Stimulated activated CD4-positive, alpha-beta T cell treated with anti-CD3 and anti-CD28 coated beads, Interleukin-15, amount 100 ng/mL, for 1 hour (primary cell): ENCODE results near the gene NOMO2.
A peak's percentile ranks its signal among the peaks of the same experiment; 100 is the strongest.
"Not testable (repeated sequence)": the region's sequence is repeated elsewhere in the genome, so short reads cannot be mapped to it uniquely, and the experiment has no call there.

Source experiments
- DNase-seq, 2 donors: peaks; one replicate each; pipeline ENCODE4 v3.0.0-alpha.2; 2020; ENCODE audit warnings: low read depth in 1 of 2, low spot score in 1 of 2

The NOMO2 gene

GRCh38 chr16:18521445-18522181, 40.3 kb downstream of the NOMO2 start:
- not testable (repeated sequence) for DNase-seq

DNA sequence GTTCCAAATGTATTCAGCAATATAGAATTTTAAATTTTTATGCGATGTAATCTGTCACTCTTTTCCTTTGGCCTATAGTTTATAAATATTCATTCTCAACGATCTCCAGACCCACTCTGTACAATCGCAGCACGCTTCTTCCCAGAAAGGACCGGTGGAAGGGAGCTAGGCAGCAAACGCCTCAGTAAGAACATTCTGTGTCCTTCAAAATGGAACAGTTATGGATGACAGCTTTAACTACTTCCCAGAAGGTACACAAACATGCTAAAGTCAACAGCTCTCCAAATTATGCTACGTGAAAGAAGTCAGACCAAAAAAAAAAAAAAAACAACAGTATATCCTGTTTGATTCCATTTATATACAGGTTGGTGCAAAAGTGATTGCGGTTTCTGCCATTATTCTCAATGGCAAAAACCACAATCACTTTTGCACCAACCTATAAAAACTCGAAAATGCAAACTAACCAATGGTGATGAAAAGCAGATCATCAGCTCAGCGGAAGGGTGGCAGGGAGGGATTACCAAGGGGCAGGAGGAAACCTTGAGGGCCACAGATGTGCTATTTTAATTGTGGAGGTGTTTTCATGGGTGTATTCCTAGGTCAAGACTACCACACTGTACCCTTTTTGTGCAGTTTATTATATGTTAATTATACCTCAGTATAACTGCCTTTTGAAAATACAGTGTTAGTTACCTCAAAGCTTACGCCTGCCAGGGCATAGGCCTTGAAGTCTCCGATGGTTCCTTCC, 43.2 kb downstream of the NOMO2 start:
- DNase-seq, result not testable (repeated sequence)

DNA sequence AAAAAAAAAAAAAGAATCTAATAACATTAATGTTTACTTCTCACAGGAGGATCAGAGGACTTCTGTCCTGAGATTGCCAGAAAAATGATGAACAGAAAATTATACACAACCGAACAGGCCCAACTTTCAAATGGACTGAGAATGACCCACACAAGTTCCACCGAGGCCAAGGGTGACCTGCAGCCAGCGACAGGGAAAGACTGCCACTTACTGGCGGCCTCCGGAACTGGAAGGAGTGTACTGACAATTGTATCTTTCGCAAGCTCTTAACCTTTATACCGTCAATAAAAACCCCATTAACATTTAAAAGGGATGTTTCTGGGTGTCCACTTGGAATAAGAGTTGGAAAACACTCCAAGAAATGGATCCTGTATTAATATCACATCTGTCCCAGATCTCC, 63.5 kb downstream of the NOMO2 start:
- DNase-seq, result not testable (repeated sequence)

DNA sequence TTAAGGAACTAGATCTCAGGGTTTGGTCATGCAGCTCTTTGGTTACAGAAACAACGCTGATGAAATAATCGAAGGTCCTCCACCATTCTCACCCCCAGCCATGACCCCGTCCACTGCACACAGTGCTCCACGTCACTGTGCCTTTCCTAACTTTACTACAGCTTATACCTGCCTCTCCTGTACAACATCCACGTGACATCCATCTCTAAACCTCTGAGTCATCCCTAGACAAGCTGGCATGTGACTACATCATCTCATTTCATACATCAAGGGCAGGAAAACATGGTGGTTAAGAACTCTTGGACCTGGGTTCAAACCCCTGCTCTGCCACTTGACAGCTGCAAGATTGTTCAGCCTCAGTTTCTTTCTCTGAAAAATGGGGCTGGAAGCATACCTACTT, 64.9 kb downstream of the NOMO2 start:
- DNase-seq, result not testable (repeated sequence)

GRCh38 chr16:18492118-18492897, 69.6 kb downstream of the NOMO2 start:
- DNase-seq, result not testable (repeated sequence)

DNA sequence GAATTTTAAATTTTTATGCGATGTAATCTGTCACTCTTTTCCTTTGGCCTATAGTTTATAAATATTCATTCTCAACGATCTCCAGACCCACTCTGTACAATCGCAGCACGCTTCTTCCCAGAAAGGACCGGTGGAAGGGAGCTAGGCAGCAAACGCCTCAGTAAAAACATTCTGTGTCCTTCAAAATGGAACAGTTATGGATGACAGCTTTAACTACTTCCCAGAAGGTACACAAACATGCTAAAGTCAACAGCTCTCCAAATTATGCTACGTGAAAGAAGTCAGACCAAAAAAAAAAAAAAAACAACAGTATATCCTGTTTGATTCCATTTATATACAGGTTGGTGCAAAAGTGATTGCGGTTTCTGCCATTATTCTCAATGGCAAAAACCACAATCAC, 125.9 kb downstream of the NOMO2 start:
- not testable (repeated sequence) for DNase-seq

- not testable (repeated sequence) for DNase-seq
These were observed 146.1 kb downstream of the NOMO2 start for GRCh38 chr16:18415827-18416226.

DNA sequence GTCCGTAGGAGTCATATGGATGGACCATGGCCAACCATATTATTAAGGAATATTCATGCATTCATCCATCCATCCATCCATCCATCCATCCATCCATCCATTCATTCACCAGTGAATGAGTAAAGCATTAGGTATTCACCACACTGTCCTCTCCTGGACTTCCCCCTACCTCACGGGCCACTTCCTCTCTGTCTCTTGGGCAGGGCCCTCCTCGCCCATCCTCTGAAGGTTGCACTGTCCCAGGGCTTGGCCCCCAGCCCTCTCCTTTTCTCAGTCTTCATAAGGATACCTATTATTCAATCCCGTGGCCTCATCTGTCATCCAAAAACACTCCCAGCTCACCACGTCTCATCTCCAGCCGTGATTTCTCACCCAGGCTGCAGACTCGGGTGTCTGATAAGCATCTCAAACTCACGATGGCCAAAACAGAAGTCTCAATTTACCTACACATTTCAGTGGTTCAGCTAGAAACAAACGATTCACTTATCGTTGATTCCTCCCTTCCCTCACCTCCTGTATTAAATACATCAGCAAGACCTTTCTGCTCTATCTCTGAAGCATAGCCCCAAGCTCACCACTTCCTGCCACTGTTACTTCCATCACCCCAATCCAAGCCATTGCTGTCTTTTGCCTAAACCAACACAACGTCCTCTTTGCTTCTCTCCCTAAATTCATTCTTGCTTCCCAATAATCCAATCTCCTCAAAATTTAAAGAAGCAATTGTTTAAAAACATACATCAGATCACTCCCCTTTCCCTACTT, 152.2 kb downstream of the NOMO2 start:
- DNase-seq, result not testable (repeated sequence)

DNA sequence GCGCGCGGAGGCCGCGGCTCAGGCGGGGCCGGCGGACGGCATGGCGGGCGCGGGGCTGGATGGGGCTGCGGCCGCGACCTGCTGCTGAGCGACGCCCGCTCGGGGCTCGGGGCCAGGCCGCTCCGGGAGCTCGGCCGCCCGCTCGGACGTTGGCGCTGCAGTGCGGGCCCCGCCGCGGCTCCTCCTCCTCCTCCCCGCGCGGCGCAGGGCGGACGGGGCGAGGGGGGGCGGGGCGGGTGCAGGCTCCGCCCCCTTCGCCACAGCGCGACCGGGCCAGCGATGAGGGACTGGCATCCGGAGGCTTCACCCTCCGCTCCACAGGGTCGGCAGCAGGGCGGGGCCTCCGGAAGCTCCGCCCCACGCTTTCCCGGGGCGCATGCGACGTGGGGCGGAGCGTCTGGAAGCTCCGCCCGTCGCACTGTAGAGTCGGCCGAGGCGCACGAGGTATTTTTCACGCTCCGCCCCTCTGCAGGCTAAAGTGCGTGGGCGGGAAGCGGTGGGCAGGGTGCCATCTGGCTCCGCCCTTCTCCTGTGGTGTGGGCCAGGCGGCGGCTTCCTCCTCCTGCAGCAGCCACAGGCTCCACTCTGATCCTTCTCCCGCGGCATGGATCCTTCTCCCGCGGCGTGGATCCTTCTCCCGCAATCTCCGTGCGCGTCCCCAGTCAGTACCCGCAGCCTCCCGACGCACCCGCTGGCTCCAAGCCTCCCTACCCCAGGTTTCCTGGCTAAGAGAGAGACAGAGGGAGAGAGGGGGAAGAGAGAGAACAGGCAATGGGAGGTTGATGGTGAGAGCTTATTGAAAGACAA, 159.8 kb downstream of the NOMO2 start:
- not testable (repeated sequence) for DNase-seq

DNA sequence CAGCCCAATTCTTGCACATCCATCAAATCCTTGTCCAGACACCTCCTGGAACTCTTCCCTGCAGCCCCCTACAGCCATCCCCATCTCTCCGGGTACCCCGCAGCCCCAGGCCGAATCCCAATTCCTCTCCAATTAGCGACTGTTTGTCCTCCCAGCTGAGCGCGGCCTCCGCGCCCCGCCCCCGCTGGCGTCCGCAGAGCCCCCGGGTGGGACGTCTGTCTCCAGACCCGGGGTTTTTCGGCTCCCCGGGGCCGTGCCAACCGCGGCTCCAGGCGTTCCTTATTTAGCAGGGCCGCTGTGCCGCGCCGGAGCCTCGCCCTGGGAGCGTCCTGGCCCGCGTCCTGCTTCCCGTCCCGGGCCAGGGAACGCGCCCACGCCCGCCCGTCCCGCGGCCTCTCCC, 160.7 kb downstream of the NOMO2 start:
- peak in 1 of 2 donors; percentile 0 for DNase-seq

DNA sequence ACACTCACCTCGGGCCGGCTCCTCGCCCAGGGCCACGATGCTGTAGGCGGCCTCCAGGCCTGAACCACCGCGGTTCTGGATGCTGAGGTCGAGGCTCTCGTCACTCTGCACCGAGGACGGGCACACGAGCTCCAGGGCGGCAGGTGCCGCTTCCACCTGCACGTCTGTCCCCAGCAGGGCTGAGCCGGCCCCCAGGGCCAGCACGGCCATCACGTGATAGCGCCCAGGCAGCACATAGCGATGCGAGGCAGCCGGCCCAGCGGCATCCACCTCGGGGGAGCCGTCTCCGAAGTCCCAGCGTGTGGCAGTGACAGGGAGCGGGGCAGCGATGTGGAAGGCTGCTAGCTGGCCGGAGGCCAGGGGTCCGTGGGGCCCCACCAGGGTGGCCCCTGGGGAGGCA, 167.5 kb downstream of the NOMO2 start:
- DNase-seq, result not testable (repeated sequence)

- not testable (repeated sequence) for DNase-seq
These were observed 174.1 kb downstream of the NOMO2 start for GRCh38 chr16:18387767-18388166.

GRCh38 chr16:18386517-18386916, 175.4 kb downstream of the NOMO2 start:
- DNase-seq, result not testable (repeated sequence)

GRCh38 chr16:18385285-18385684, 176.6 kb downstream of the NOMO2 start:
- not testable (repeated sequence) for DNase-seq

DNA sequence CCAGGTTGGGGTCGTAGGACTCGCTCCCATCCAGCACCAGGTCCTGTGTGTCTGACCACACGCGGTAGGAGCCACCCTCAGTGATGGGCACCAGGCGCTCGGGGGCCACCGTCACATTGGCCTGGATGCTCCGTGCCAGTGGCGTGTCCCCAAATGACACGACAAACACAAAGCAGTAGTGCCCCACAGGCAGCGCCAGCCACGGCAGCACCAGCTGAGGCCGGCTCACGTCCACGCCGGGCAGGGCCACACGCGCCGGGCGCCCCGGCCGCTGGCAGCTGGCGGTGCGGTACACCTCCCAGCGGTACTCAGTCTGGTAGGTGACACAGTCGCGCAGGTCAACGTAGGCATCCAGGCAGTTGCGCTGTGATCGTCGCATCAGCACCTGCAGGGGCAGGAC, 177.0 kb downstream of the NOMO2 start:
- not testable (repeated sequence) for DNase-seq

GRCh38 chr16:18384098-18384636, 177.7 kb downstream of the NOMO2 start:
- DNase-seq, result not testable (repeated sequence)

- DNase-seq, result not testable (repeated sequence)
These were observed 179.2 kb downstream of the NOMO2 start for GRCh38 chr16:18382696-18383095.
